GM23338 (cell line): ENCODE results near the gene PTPN9. TPM values are rescaled to one million over a fixed set of nuclear protein-coding genes. Genes with fewer than 3 reads are reported as not detected.

Source experiments
- ATAC-seq: fragments of 200-7000 bp; cut with Tn5 transposase; 3 replicates; pipeline ENCODE4 v1.9.1; 2020
- DNase-seq: peaks from one replicate; pipeline ENCODE4 v3.0.0-alpha.2; 2015; ENCODE audit warnings: low spot score
- H2AFZ ChIP-seq: fragments of 200-600 bp; sonication (generic); 2 replicates; pipeline ENCODE4 v1.8.0; 2016; ENCODE audit warnings: antibody characterized with exemption, mild to moderate bottlenecking, moderate library complexity
- H3F3A ChIP-seq: fragments of 200-600 bp; sonication (generic); replicated peaks from 2 replicates; pipeline ENCODE4 v1.8.0; 2017; ENCODE audit warnings: antibody characterized with exemption, mixed run types, low read depth
- H3K27ac ChIP-seq: fragments of 200-600 bp; sonication (generic); 2 replicates; pipeline ENCODE4 v1.6.1; 2016; ENCODE audit warnings: low read depth
- H3K27me3 ChIP-seq: fragments of 200-600 bp; sonication (generic); 2 replicates; pipeline ENCODE4 v1.8.0; 2016; ENCODE audit warnings: mild to moderate bottlenecking, mixed run types, moderate library complexity; ENCODE audit not compliant: insufficient read depth
- H3K36me3 ChIP-seq: fragments of 200-600 bp; sonication (generic); 2 replicates; pipeline ENCODE4 v1.8.0; 2016; ENCODE audit warnings: mild to moderate bottlenecking; ENCODE audit not compliant: insufficient read depth
- H3K4me1 ChIP-seq: fragments of 200-600 bp; sonication (generic); 2 replicates; pipeline ENCODE4 v1.8.0; 2016; ENCODE audit warnings: mild to moderate bottlenecking, moderate library complexity; ENCODE audit not compliant: insufficient read depth
- H3K4me2 ChIP-seq: fragments of 200-600 bp; sonication (generic); 2 replicates; pipeline ENCODE4 v1.7.1; 2017; ENCODE audit warnings: mixed run types
- H3K4me3 ChIP-seq: fragments of 200-600 bp; sonication (generic); 2 replicates; pipeline ENCODE4 v1.6.1; 2016; ENCODE audit warnings: mixed run types
- H3K79me2 ChIP-seq: fragments of 200-600 bp; sonication (generic); replicated peaks from 2 replicates; pipeline ENCODE4 v1.8.0; 2017; ENCODE audit warnings: mild to moderate bottlenecking; ENCODE audit not compliant: insufficient read depth
- H3K9me2 ChIP-seq: fragments of 200-600 bp; sonication (generic); 2 replicates; pipeline ENCODE4 v1.8.0; 2017; ENCODE audit not compliant: insufficient read depth
- H4K20me1 ChIP-seq: fragments of 200-600 bp; sonication (generic); replicated peaks from 2 replicates; pipeline ENCODE4 v1.8.0; 2017; ENCODE audit warnings: mild to moderate bottlenecking; ENCODE audit not compliant: insufficient read depth
- H3K27ac Mint-ChIP-seq: 2 replicates; pipeline ENCODE4 v1.8.0; 2020; ENCODE audit warnings: inconsistent platforms, mild to moderate bottlenecking, moderate library complexity, mixed read lengths
- H3K27me3 Mint-ChIP-seq: 3 replicates; pipeline ENCODE4 v1.8.0; 2022; ENCODE audit warnings: low read depth, mild to moderate bottlenecking, moderate library complexity, mixed read lengths, inconsistent platforms; ENCODE audit not compliant: insufficient read depth, poor library complexity
- H3K36me3 Mint-ChIP-seq: 3 replicates; pipeline ENCODE4 v1.8.0; 2021; ENCODE audit warnings: low read depth, mild to moderate bottlenecking, inconsistent platforms, moderate library complexity, mixed read lengths
- H3K4me1 Mint-ChIP-seq: 3 replicates; pipeline ENCODE4 v1.8.0; 2020; ENCODE audit warnings: mild to moderate bottlenecking, inconsistent platforms, mixed read lengths
- H3K4me3 Mint-ChIP-seq: 3 replicates; pipeline ENCODE4 v1.8.0; 2021; ENCODE audit warnings: moderate library complexity, mild to moderate bottlenecking, inconsistent platforms, mixed read lengths
- H3K9me3 Mint-ChIP-seq: 3 replicates; pipeline ENCODE4 v1.8.0; 2020; ENCODE audit warnings: moderate library complexity, mild to moderate bottlenecking, inconsistent platforms, mixed read lengths
- CREB1 ChIP-seq: fragments of 250-450 bp; sonication (Bioruptor Pico); IDR thresholded peaks from 2 replicates; pipeline ENCODE4 v1.5.0; 2020; ENCODE audit warnings: low read depth, mild to moderate bottlenecking, moderate library complexity
- CTCF ChIP-seq, 2 experiments: fragments of 200-600 bp in 1 of 2; sonication (generic) in 1 of 2; conservative IDR thresholded peaks; 2 replicates each; pipeline versions ENCODE4 v1.5.1 to v1.6.1; 2016 to 2017; ENCODE audit warnings: antibody characterized with exemption in 2 of 2, low read depth in 2 of 2, mild to moderate bottlenecking in 2 of 2, moderate library complexity in 1 of 2
- EZH2phosphoT487 ChIP-seq: fragments of 200-600 bp; sonication (generic); IDR thresholded peaks from one replicate; pipeline ENCODE4 v1.8.1; 2018; ENCODE audit warnings: antibody characterized with exemption; ENCODE audit not compliant: unreplicated experiment
- NANOG ChIP-seq: IDR thresholded peaks from 2 replicates; pipeline ENCODE4 v1.6.1; 2016; ENCODE audit warnings: antibody characterized with exemption, borderline replicate concordance
- POLR2AphosphoS5 ChIP-seq: IDR thresholded peaks from 2 replicates; pipeline ENCODE4 v1.6.1; 2016; ENCODE audit warnings: antibody characterized with exemption, low read depth
- REST ChIP-seq: IDR thresholded peaks from one replicate; pipeline ENCODE4 v1.6.1; 2018; ENCODE audit warnings: antibody characterized with exemption; ENCODE audit not compliant: unreplicated experiment
- STAT1 ChIP-seq: IDR thresholded peaks from one replicate; pipeline ENCODE4 v1.6.1; 2016; ENCODE audit warnings: antibody characterized with exemption; ENCODE audit not compliant: unreplicated experiment
- ZNF114 ChIP-seq: fragments of 250-450 bp; sonication (Bioruptor Pico); IDR thresholded peaks from 2 replicates; pipeline ENCODE4 v1.5.0; 2020; ENCODE audit warnings: mild to moderate bottlenecking, moderate library complexity
- ZNF331 ChIP-seq: fragments of 250-450 bp; sonication (Bioruptor Pico); IDR thresholded peaks from 2 replicates; pipeline ENCODE4 v1.5.0; 2020; ENCODE audit warnings: low read depth, mild to moderate bottlenecking, moderate library complexity
- polyA plus RNA-seq: library from polyadenylated mRNA; unstranded; fragments of >200 nt; fragmentation: Nextera tagmentation; extraction: Ambion mirVana; gene quantifications from 2 replicates; pipeline ENCODE4 v1.2.1, GENCODE V29; 2016
- total RNA-seq: library from RNA; depleted of rRNA; stranded (reverse); fragments of >200 nt; shearing (Covaris generic); gene quantifications from 2 replicates; pipeline ENCODE4 v1.2.3, GENCODE V29; 2014

Gene PTPN9
- total and polyA plus RNA-seq, 2 experiments from 2014 or later: 12.1 to 32.7 TPM

- no peak overlapping the region for H3K27ac Mint-ChIP-seq
- 0 out of 2 replicates have a peak, but pooled peaks cover 3% of the 10 kb centered on the region for H3F3A ChIP-seq
- H3K4me1 ChIP-seq: no peaks in the 10 kb centered on the region
- TF ChIP-seq ZNF331 (CRISPR knock-in tag): no peak
- no peak for TF ChIP-seq CREB1
- TF ChIP-seq CTCF (conservative IDR thresholded peaks at IDR 0.05; ENCODE audit: low read depth in 2 of 2): peak; percentile 58 to 61
- ATAC-seq (peak; percentile 59), DNase-seq (peak; percentile 72)
- H3K9me2 ChIP-seq: no peaks in the 10 kb centered on the region
- H3K4me2 ChIP-seq: no peak overlapping the region
- H3K79me2 ChIP-seq: no peaks in the 10 kb centered on the region
- no peak overlapping the region for H2AFZ ChIP-seq
- no peaks in the 10 kb centered on the region for H4K20me1 ChIP-seq
- peaks cover 38% of the 10 kb centered on the region for H3K36me3 Mint-ChIP-seq
- no peaks in the 10 kb centered on the region for H3K4me1 Mint-ChIP-seq
- H3K27me3 Mint-ChIP-seq: no peaks in the 10 kb centered on the region
- no peaks in the 10 kb centered on the region for H3K27me3 ChIP-seq
- no peak overlapping the region; the same call in 2 of the 3 replicates for H3K4me3 Mint-ChIP-seq
- H3K4me3 ChIP-seq: no peak overlapping the region
- H3K27ac ChIP-seq: no peak overlapping the region
- peaks cover 8% of the 10 kb centered on the region for H3K36me3 ChIP-seq
- no peaks in the 10 kb centered on the region for H3K9me3 Mint-ChIP-seq
Observed at GRCh38 chr15:75597667-75598341, 18.7 kb upstream of the PTPN9 start.

- Mint-ChIP-seq H3K27ac (no peak overlapping the region), H3K9me3 (no peaks in the 10 kb centered on the region), H3K27me3 (peaks cover 4% of the 10 kb centered on the region), H3K4me1 (no peaks in the 10 kb centered on the region), H3K36me3 (peaks cover 38% of the 10 kb centered on the region), H3K4me3 (no peak overlapping the region)
- no peaks in the 10 kb centered on the region for H3K27me3 ChIP-seq
- DNase-seq (no peak), ATAC-seq (no peak)
- H4K20me1 ChIP-seq: no peaks in the 10 kb centered on the region
- H3K4me1 ChIP-seq: no peaks in the 10 kb centered on the region
- H3K4me3 ChIP-seq: no peak overlapping the region
- peaks cover 8% of the 10 kb centered on the region for H3K36me3 ChIP-seq
- H2AFZ ChIP-seq: no peak overlapping the region
- H3K79me2 ChIP-seq: no peaks in the 10 kb centered on the region
- 0 out of 2 replicates have a peak, but pooled peaks cover 3% of the 10 kb centered on the region for H3F3A ChIP-seq
- H3K4me2 ChIP-seq: no peak overlapping the region
- H3K9me2 ChIP-seq: no peaks in the 10 kb centered on the region
- no peak overlapping the region for H3K27ac ChIP-seq
- TF ChIP-seq POLR2AphosphoS5: no peak
Observed at GRCh38 chr15:75596703-75597345, 17.7 kb upstream of the PTPN9 start.

GRCh38 chr15:75594276-75594675 is 15.2 kb upstream of the PTPN9 start:
- Histone ChIP-seq H3K9me2 (no peaks in the 10 kb centered on the region), H3K36me3 (no peaks in the 10 kb centered on the region), H3K4me2 (no peak overlapping the region), H3K27ac (no peak overlapping the region), H4K20me1 (no peaks in the 10 kb centered on the region), H3F3A (0 out of 2 replicates have a peak, but pooled peaks cover 3% of the 10 kb centered on the region), H2AFZ (no peak overlapping the region), H3K27me3 (no peaks in the 10 kb centered on the region), H3K79me2 (no peaks in the 10 kb centered on the region), H3K4me1 (no peaks in the 10 kb centered on the region), H3K4me3 (no peak overlapping the region)
- Mint-ChIP-seq H3K36me3 (peaks cover 24% of the 10 kb centered on the region), H3K4me1 (no peaks in the 10 kb centered on the region), H3K27me3 (peaks cover 7% of the 10 kb centered on the region), H3K9me3 (no peaks in the 10 kb centered on the region), H3K4me3 (no peak overlapping the region), H3K27ac (no peak overlapping the region)
- no peak for ATAC-seq
- DNase-seq: no peak
- no peak for TF ChIP-seq CREB1
- no peak for TF ChIP-seq REST
- TF ChIP-seq NANOG: no peak
- TF ChIP-seq ZNF114 (CRISPR knock-in tag): no peak
- TF ChIP-seq STAT1: no peak
- no peak for TF ChIP-seq POLR2AphosphoS5
- TF ChIP-seq ZNF331 (CRISPR knock-in tag): no peak
- no peak for TF ChIP-seq EZH2phosphoT487
